Measurements from ENCODE around the gene KCNK4. TPM values are rescaled to one million over a fixed set of nuclear protein-coding genes. Genes with fewer than 3 reads are reported as not detected.

KCNK4 gene
- polyA plus RNA-seq, 1 experiment, result not detected

- CTCF ChIA-PET, result interaction anchor here (1.1 to 4.7 kb wide), 9 partner anchors 12 to 83 kb away, joined by 4 to 41 read pairs (median 7); partner anchors contain the start of genes CATSPERZ, ESRRA, PLCB3 and PPP1R14B
- POLR2A ChIA-PET, result interaction anchor here (0.7 kb wide), 1 partner anchor 353 kb away, joined by 3 read pairs; no protein-coding TSS in a partner anchor
- no peak for DNase-seq (ENCODE audit: low read depth)
Measured at GRCh38 chr11:64268893-64269539, 22.1 kb upstream of the KCNK4 start.

GRCh38 chr11:64269540-64270220, 21.4 kb upstream of the KCNK4 start:
- POLR2A ChIA-PET, result no interaction called here
- peak overlapping the region; percentile 66 for H3K4me3 ChIP-seq (ENCODE audit: low read depth, low read length)
- DNase-seq (ENCODE audit: low read depth), result peak; percentile 99
- H3K27me3 ChIP-seq (ENCODE audit: control insufficient read depth, insufficient read depth, low read length), result no peaks in the 10 kb centered on the region
- CTCF ChIA-PET, result interaction anchor here (0.7 to 4.7 kb wide), 15 partner anchors 9 to 84 kb away, joined by 3 to 41 read pairs (median 6); partner anchors contain the start of genes CATSPERZ, ESRRA, PLCB3 and PPP1R14B
- TF ChIP-seq CTCF (IDR thresholded peaks at IDR 0.05; ENCODE audit: insufficient read depth, low read depth, low read length), result no peak
- peaks cover 17% of the 10 kb centered on the region for H3K36me3 ChIP-seq (ENCODE audit: control insufficient read depth, insufficient read depth, low read length)

More at GRCh38 chr11:64268893-64269539, 22.1 kb upstream of the KCNK4 start:
- no peaks in the 10 kb centered on the region for H3K27me3 ChIP-seq (ENCODE audit: control insufficient read depth, insufficient read depth, low read length)
- TF ChIP-seq CTCF (IDR thresholded peaks at IDR 0.05; ENCODE audit: insufficient read depth, low read depth, low read length), result no peak
- peak overlapping the region; percentile 66 for H3K4me3 ChIP-seq (ENCODE audit: low read depth, low read length)
- peaks cover 22% of the 10 kb centered on the region for H3K36me3 ChIP-seq (ENCODE audit: control insufficient read depth, insufficient read depth, low read length)

- TF ChIP-seq CTCF (IDR thresholded peaks at IDR 0.05; ENCODE audit: insufficient read depth, low read depth, low read length), result no peak
- no peak for DNase-seq (ENCODE audit: low read depth)
- Histone ChIP-seq H3K4me3 (ENCODE audit: low read depth, low read length) (no peak overlapping the region), H3K27me3 (ENCODE audit: control insufficient read depth, insufficient read depth, low read length) (no peaks in the 10 kb centered on the region), H3K36me3 (ENCODE audit: control insufficient read depth, insufficient read depth, low read length) (peaks cover 11% of the 10 kb centered on the region)
- CTCF ChIA-PET, result interaction anchor here (0.5 to 1.3 kb wide), 3 partner anchors 23 to 130 kb away, joined by 3 read pairs; no protein-coding TSS in a partner anchor
- POLR2A ChIA-PET, result no interaction called here
Measured at GRCh38 chr11:64275031-64275800, 15.9 kb upstream of the KCNK4 start.

GRCh38 chr11:64275841-64276240, 15.3 kb upstream of the KCNK4 start:
- POLR2A ChIA-PET, result no interaction called here
- no peak for DNase-seq (ENCODE audit: low read depth)
- H3K4me3 ChIP-seq (ENCODE audit: low read depth, low read length), result no peak overlapping the region
- peaks cover 11% of the 10 kb centered on the region for H3K36me3 ChIP-seq (ENCODE audit: control insufficient read depth, insufficient read depth, low read length)
- CTCF ChIA-PET, result interaction anchor here (0.5 to 3.7 kb wide), 4 partner anchors 25 to 130 kb away, joined by 3 to 14 read pairs (median 4); no protein-coding TSS in a partner anchor
- no peak for TF ChIP-seq CTCF (IDR thresholded peaks at IDR 0.05; ENCODE audit: insufficient read depth, low read depth, low read length)
- H3K27me3 ChIP-seq (ENCODE audit: control insufficient read depth, insufficient read depth, low read length), result no peaks in the 10 kb centered on the region

All from BJ (cell line).